Immature natural killer cell (primary cell): ENCODE measurements around the gene SCAMP2. TPM values are rescaled to one million over a fixed set of nuclear protein-coding genes. Genes with fewer than 3 reads are reported as not detected.

ENCODE experiments used
- DNase-seq, 3 donors: peaks; one replicate each; pipeline ENCODE4 v3.0.0; 2022; ENCODE audit warnings: mixed read lengths in 1 of 3
- H3K27ac Mint-ChIP-seq, 6 donors: one replicate each; pipeline ENCODE4 v1.8.0; 2020; ENCODE audit warnings: mixed read lengths in 6 of 6, mild to moderate bottlenecking in 5 of 6, inconsistent platforms in 4 of 6, moderate library complexity in 3 of 6
- H3K27me3 Mint-ChIP-seq, 3 donors: one replicate each; pipeline ENCODE4 v1.8.0; 2020 to 2021; ENCODE audit warnings: low read depth in 3 of 3, mild to moderate bottlenecking in 3 of 3, mixed read lengths in 3 of 3, moderate library complexity in 3 of 3, inconsistent platforms in 1 of 3
- H3K36me3 Mint-ChIP-seq, 3 donors: one replicate each; pipeline ENCODE4 v1.8.0; 2020; ENCODE audit warnings: mixed read lengths in 3 of 3, inconsistent platforms in 2 of 3, mild to moderate bottlenecking in 2 of 3
- H3K4me1 Mint-ChIP-seq, 2 donors: one replicate each; pipeline ENCODE4 v1.8.0; 2020; ENCODE audit warnings: inconsistent platforms in 2 of 2, mild to moderate bottlenecking in 2 of 2, mixed read lengths in 2 of 2, moderate library complexity in 1 of 2
- H3K4me3 Mint-ChIP-seq, 5 donors: one replicate each; pipeline ENCODE4 v1.8.0; 2020; ENCODE audit warnings: mild to moderate bottlenecking in 5 of 5, mixed read lengths in 5 of 5, inconsistent platforms in 3 of 5, moderate library complexity in 3 of 5
- H3K9me3 Mint-ChIP-seq, 6 donors: one replicate each; pipeline ENCODE4 v1.8.0; 2020; ENCODE audit warnings: mild to moderate bottlenecking in 6 of 6, mixed read lengths in 6 of 6, inconsistent platforms in 4 of 6, moderate library complexity in 3 of 6
- polyA plus RNA-seq, 3 donors: library from polyadenylated mRNA; unstranded; fragments of 300-500 nt; fragmentation: Illumina TruSeq; gene quantifications; one replicate each; pipeline ENCODE4 v1.2.3, GENCODE V29; 2021

SCAMP2 gene
- polyA plus RNA-seq, 3 donors from 2014 or later: 115 to 181 (median 141) TPM

GRCh38 chr15:74845581-74845980 lies 27.6 kb downstream of the SCAMP2 start:
- Mint-ChIP-seq H3K9me3 (no peaks in the 10 kb centered on the region), H3K27ac (peak overlapping the region; percentile 87 to 97 (median 92)), H3K36me3 (peaks cover 7 to 24% (median 8%) of the 10 kb centered on the region in 3 donors), H3K4me3 (peak overlapping the region; percentile 60 to 94 (median 88)), H3K27me3 (peaks cover 0 to 7% (median 5%) of the 10 kb centered on the region in 3 donors), H3K4me1 (peaks cover 45 to 54% of the 10 kb centered on the region in 2 donors)
- DNase-seq: peak; percentile 13 to 31 (median 20)

GRCh38 chr15:74845208-74845568 lies 28.0 kb downstream of the SCAMP2 start:
- Mint-ChIP-seq H3K27ac (peak overlapping the region; percentile 87 to 97 (median 92)), H3K36me3 (peaks cover 7 to 24% (median 8%) of the 10 kb centered on the region in 3 donors)

GRCh38 chr15:74844319-74845207 lies 28.6 kb downstream of the SCAMP2 start:
- Mint-ChIP-seq H3K27me3 (peaks cover 0 to 7% (median 5%) of the 10 kb centered on the region in 3 donors), H3K4me3 (peak overlapping the region; percentile 60 to 94 (median 88)), H3K9me3 (no peaks in the 10 kb centered on the region), H3K36me3 (peaks cover 5 to 21% (median 7%) of the 10 kb centered on the region in 3 donors), H3K27ac (peak overlapping the region; percentile 87 to 97 (median 92)), H3K4me1 (peaks cover 45 to 54% of the 10 kb centered on the region in 2 donors)
- DNase-seq: no peak

More at GRCh38 chr15:74845208-74845568, 28.0 kb downstream of the SCAMP2 start:
- DNase-seq: peak; percentile 43 to 57 (median 44)
- H3K27me3 Mint-ChIP-seq: peaks cover 0 to 7% (median 5%) of the 10 kb centered on the region in 3 donors
- H3K4me3 Mint-ChIP-seq: peak overlapping the region; percentile 60 to 94 (median 88)
- H3K9me3 Mint-ChIP-seq: no peaks in the 10 kb centered on the region
- peaks cover 45 to 54% of the 10 kb centered on the region in 2 donors for H3K4me1 Mint-ChIP-seq

GRCh38 chr15:74843891-74844299 lies 29.3 kb downstream of the SCAMP2 start:
- DNase-seq: no peak
- H3K9me3 Mint-ChIP-seq: no peaks in the 10 kb centered on the region
- H3K27me3 Mint-ChIP-seq: peaks cover 0 to 7% (median 7%) of the 10 kb centered on the region in 3 donors
- H3K4me3 Mint-ChIP-seq: peak overlapping the region; percentile 85 to 94 (median 88)
- H3K36me3 Mint-ChIP-seq: peaks cover 4 to 21% (median 7%) of the 10 kb centered on the region in 3 donors
- peaks cover 45 to 54% of the 10 kb centered on the region in 2 donors for H3K4me1 Mint-ChIP-seq
- H3K27ac Mint-ChIP-seq: peak overlapping the region in 5 of 6 donors; percentile 87 to 97 (median 93)

GRCh38 chr15:74843445-74843828 lies 29.7 kb downstream of the SCAMP2 start:
- Mint-ChIP-seq H3K4me3 (peak overlapping the region; percentile 85 to 94 (median 88)), H3K9me3 (no peaks in the 10 kb centered on the region), H3K36me3 (peaks cover 4 to 18% (median 7%) of the 10 kb centered on the region in 3 donors), H3K4me1 (peaks cover 45 to 54% of the 10 kb centered on the region in 2 donors), H3K27ac (peak overlapping the region; percentile 87 to 96 (median 91)), H3K27me3 (peaks cover 0 to 7% (median 7%) of the 10 kb centered on the region in 3 donors)
- no peak for DNase-seq

GRCh38 chr15:74842581-74843444 lies 30.4 kb downstream of the SCAMP2 start, which contains the start of gene ULK3:
Gene ULK3, minus strand, starts transcription at chr15:74843156. Its CDS starts 51 bp downstream, at chr15:74843105.
- H3K27ac Mint-ChIP-seq: peak within 1 kb of the TSS; percentile 87 to 97 (median 94)
- H3K36me3 Mint-ChIP-seq: peaks cover 4 to 12% (median 7%) of the 10 kb centered on the region in 3 donors
- H3K9me3 Mint-ChIP-seq: no peaks in the 10 kb centered on the region
- peak within 1 kb of the TSS; percentile 85 to 94 (median 88) for H3K4me3 Mint-ChIP-seq
- peak; percentile 93 for DNase-seq
- H3K4me1 Mint-ChIP-seq: peaks cover 45 to 54% of the 10 kb centered on the region in 2 donors
- H3K27me3 Mint-ChIP-seq: peaks cover 0 to 7% (median 7%) of the 10 kb centered on the region in 3 donors

GRCh38 chr15:74841891-74842373 lies 31.2 kb downstream of the SCAMP2 start:
- Mint-ChIP-seq H3K27me3 (peaks cover 0 to 9% (median 7%) of the 10 kb centered on the region in 3 donors), H3K9me3 (no peaks in the 10 kb centered on the region), H3K4me3 (peak overlapping the region; percentile 60 to 89 (median 86)), H3K27ac (peak overlapping the region in 3 of 6 donors; percentile 28 to 81 (median 45)), H3K36me3 (peaks cover 0 to 9% (median 4%) of the 10 kb centered on the region in 3 donors), H3K4me1 (peaks cover 45 to 53% of the 10 kb centered on the region in 2 donors)
- no peak for DNase-seq

- H3K27ac Mint-ChIP-seq: peak overlapping the region in 4 of 6 donors; percentile 42 to 80 (median 66)
- H3K27me3 Mint-ChIP-seq: peaks cover 0 to 9% (median 7%) of the 10 kb centered on the region in 3 donors
- H3K9me3 Mint-ChIP-seq: no peaks in the 10 kb centered on the region
- DNase-seq: no peak
- H3K4me1 Mint-ChIP-seq: peaks cover 42 to 48% of the 10 kb centered on the region in 2 donors
- H3K4me3 Mint-ChIP-seq: peak overlapping the region; percentile 60 to 89 (median 86)
- H3K36me3 Mint-ChIP-seq: peaks cover 0 to 7% (median 4%) of the 10 kb centered on the region in 3 donors
These were observed 32.1 kb downstream of the SCAMP2 start for GRCh38 chr15:74840851-74841775.

- H3K36me3 Mint-ChIP-seq: peaks cover 0 to 7% (median 0%) of the 10 kb centered on the region in 3 donors
- no peak overlapping the region for H3K4me3 Mint-ChIP-seq
- H3K9me3 Mint-ChIP-seq: no peaks in the 10 kb centered on the region
- no peak for DNase-seq
- H3K27me3 Mint-ChIP-seq: peaks cover 0 to 8% (median 6%) of the 10 kb centered on the region in 3 donors
- peak overlapping the region in 1 of 6 donors; percentile 77 for H3K27ac Mint-ChIP-seq
- H3K4me1 Mint-ChIP-seq: peaks cover 30 to 36% of the 10 kb centered on the region in 2 donors
These were observed 33.4 kb downstream of the SCAMP2 start for GRCh38 chr15:74839526-74840395.

- Mint-ChIP-seq H3K4me3 (no peak overlapping the region), H3K9me3 (no peaks in the 10 kb centered on the region), H3K27ac (peak overlapping the region in 1 of 6 donors; percentile 64)
These were observed 34.2 kb downstream of the SCAMP2 start for GRCh38 chr15:74838746-74839525.

GRCh38 chr15:74838137-74838516 lies 35.0 kb downstream of the SCAMP2 start:
- no peak overlapping the region for H3K27ac Mint-ChIP-seq
- H3K27me3 Mint-ChIP-seq: peaks cover 0 to 6% (median 5%) of the 10 kb centered on the region in 3 donors
- no peak overlapping the region for H3K4me3 Mint-ChIP-seq
- no peak for DNase-seq
- H3K36me3 Mint-ChIP-seq: peaks cover 0 to 7% (median 0%) of the 10 kb centered on the region in 3 donors
- H3K9me3 Mint-ChIP-seq: no peaks in the 10 kb centered on the region
- H3K4me1 Mint-ChIP-seq: peaks cover 16 to 20% of the 10 kb centered on the region in 2 donors

More at GRCh38 chr15:74838746-74839525, 34.2 kb downstream of the SCAMP2 start:
- Mint-ChIP-seq H3K27me3 (peaks cover 0 to 7% (median 6%) of the 10 kb centered on the region in 3 donors), H3K36me3 (peaks cover 0 to 7% (median 0%) of the 10 kb centered on the region in 3 donors), H3K4me1 (peaks cover 22 to 28% of the 10 kb centered on the region in 2 donors)
- DNase-seq: no peak
